ENCODE measurements around the gene ZNF362. TPM values are rescaled to one million over a fixed set of nuclear protein-coding genes. Genes with fewer than 3 reads are reported as not detected.

The ZNF362 gene
- total RNA-seq, 1 donor, result 14.5 TPM

GRCh38 chr1:33311706-33312412 is 55.6 kb downstream of the ZNF362 start:
- no peak for TF ChIP-seq CTCF (IDR thresholded peaks at IDR 0.05; ENCODE audit: insufficient read depth, low read length)

GRCh38 chr1:33312413-33312749 is 56.1 kb downstream of the ZNF362 start:
- no peak overlapping the region for H3K4me3 ChIP-seq (ENCODE audit: low read depth, low read length)
- DNase-seq (ENCODE audit: low read depth), result no peak
- no peak for TF ChIP-seq CTCF (IDR thresholded peaks at IDR 0.05; ENCODE audit: insufficient read depth, low read length)

More at GRCh38 chr1:33311706-33312412, 55.6 kb downstream of the ZNF362 start:
- no peak for DNase-seq (ENCODE audit: low read depth)
- H3K4me3 ChIP-seq (ENCODE audit: low read depth, low read length), result no peak overlapping the region

- TF ChIP-seq CTCF (IDR thresholded peaks at IDR 0.05; ENCODE audit: insufficient read depth, low read length), result no peak
- H3K4me3 ChIP-seq (ENCODE audit: low read depth, low read length), result no peak overlapping the region
- no peak for DNase-seq (ENCODE audit: low read depth)
Observed at GRCh38 chr1:33314416-33314815, 58.1 kb downstream of the ZNF362 start.

GRCh38 chr1:33316601-33317000 is 60.3 kb downstream of the ZNF362 start:
- no peak for DNase-seq (ENCODE audit: low read depth)
- no peak overlapping the region for H3K4me3 ChIP-seq (ENCODE audit: low read depth, low read length)
- no peak for TF ChIP-seq CTCF (IDR thresholded peaks at IDR 0.05; ENCODE audit: insufficient read depth, low read length)

GRCh38 chr1:33317354-33317753 is 61.1 kb downstream of the ZNF362 start:
- no peak overlapping the region for H3K4me3 ChIP-seq (ENCODE audit: low read depth, low read length)
- no peak for TF ChIP-seq CTCF (IDR thresholded peaks at IDR 0.05; ENCODE audit: insufficient read depth, low read length)
- no peak for DNase-seq (ENCODE audit: low read depth)

- no peak overlapping the region for H3K4me3 ChIP-seq (ENCODE audit: low read depth, low read length)
- no peak for TF ChIP-seq CTCF (IDR thresholded peaks at IDR 0.05; ENCODE audit: insufficient read depth, low read length)
- no peak for DNase-seq (ENCODE audit: low read depth)
Observed at GRCh38 chr1:33317946-33318345, 61.7 kb downstream of the ZNF362 start.

All from fibroblast of the aortic adventitia (primary cell).